Activated CD4-positive, alpha-beta T cell treated with anti-CD3 and anti-CD28 coated beads, Interleukin-2, Interleukin-4, amounts not matched to agents 100 ng/mL and 50 ng/mL, durations not matched to agents 16 hours and 8 hours (primary cell): Measurements from ENCODE around the gene LINGO4.

Source experiments
- DNase-seq: peaks from one replicate; pipeline ENCODE4 v3.0.0-alpha.2; 2020; ENCODE audit warnings: low spot score

Gene LINGO4

DNA sequence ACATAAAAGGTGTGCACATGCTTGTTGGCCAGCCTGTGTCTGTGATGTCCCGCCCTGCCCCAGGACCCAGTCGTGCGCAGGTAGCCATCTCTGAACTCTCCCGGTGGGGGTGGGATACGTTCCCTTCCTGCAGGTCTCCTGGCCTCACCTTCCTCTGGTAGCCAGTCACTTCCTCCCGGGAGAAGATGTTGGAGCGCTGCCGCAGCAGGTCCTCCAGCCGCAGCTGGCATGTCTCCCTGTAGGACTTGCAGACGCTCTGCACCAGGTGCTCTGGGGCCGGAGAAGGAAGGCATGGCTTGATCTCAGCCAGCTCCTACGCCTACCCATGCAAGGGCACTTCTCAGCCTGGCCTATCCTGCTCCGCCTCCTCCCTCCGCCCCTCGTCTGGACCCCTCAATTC is 9.2 kb upstream of the LINGO4 start:
- no peak for DNase-seq

DNA sequence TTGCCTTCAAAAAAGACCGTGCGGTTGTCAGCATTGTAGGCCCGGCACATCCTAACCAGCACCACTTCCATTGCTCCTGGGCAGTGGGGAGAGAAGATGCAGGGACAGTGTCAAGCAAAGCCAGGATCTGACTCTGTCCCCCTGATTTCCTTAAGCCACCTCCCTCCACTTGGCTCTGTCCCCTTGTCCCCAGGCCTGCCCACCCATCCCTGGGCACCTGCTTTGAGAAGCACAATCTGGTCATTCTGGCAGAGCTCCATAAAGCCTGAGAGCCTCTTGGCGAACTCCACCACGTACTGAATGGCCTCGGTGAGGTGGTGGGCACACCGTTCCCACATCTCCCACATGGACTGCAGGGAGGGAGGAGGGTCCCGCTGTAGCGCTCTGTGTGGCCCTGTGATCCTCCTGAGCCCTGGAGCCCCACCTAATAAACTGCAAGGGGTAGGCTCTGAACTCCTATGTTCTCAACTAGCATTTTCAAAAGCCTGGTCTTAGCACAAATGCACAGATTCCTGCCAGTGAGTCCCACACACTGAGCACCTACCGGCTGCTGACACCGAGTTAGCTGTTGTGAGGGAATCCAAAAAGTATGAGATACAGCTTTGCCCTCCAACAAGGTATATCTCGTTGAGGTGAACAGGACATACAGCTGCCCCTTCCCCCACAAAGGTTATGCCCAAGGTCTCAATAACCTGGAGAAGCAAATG is 8.2 kb upstream of the LINGO4 start:
- DNase-seq: no peak

- no peak for DNase-seq
These were observed 6.0 kb upstream of the LINGO4 start for GRCh38 chr1:151811181-151811580.

GRCh38 chr1:151809985-151810556 is 4.9 kb upstream of the LINGO4 start:
- DNase-seq: no peak

- DNase-seq: no peak
These were observed 4.2 kb upstream of the LINGO4 start for GRCh38 chr1:151809290-151809984.

DNA sequence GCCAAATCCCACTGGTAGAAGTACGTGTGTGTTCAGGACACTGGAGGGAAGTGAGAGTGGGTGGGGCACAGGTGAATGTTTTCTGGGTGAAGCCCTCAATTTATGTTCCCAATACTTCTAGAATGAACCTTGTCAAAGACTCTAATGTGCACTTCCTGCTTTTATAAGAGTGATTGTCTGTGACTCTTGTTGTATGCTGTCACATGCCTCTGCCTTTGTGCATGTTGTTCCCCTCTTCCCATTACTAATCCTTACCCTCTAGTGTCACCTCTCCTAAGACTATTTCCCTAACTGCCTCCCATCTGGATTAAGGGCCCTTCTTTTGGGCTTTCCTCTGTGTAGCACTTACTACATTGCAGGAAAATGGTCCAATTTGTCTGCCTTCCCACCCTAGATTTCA is 2.5 kb upstream of the LINGO4 start:
- no peak for DNase-seq

DNA sequence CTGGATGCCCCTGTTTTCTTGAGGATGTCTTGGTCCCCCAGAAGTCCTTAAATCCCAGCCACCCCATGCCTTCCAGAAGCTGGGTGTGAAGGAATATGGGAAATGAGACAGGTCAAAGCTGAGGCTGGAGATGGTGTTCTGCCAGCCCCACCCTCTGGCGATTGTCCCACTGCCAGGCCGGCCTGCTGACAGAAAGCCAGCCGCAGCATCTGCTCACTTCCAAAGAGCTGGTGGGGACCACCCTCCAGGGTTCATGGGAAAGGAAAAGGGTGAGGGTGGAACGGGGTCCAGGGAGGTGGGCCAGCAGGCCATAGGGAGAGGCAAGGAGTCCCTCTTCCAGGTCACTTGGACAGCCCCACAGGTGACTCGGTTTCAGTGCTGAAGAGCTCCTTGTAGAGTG is 1.9 kb upstream of the LINGO4 start:
- no peak for DNase-seq

DNA sequence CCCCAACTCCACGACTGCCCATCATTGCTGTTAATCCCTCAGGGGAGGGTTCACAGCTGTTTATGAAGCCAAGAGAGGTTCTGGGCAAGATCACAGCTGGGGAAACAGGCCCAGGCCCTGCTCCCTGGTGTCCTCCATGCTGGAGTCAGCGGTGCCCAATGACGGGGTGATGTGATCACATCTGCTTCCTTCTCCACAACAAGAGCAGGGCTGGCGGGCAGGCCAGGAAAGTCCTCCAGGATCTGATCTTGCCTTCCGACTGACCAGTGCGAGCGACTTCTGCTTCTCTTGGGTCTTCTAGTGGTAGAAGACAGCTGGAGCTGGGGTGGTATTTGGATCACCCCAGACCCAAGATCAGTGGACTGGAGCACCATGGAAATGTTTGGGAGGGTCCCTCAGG is 951 bp upstream of the LINGO4 start:
- DNase-seq: no peak

DNA sequence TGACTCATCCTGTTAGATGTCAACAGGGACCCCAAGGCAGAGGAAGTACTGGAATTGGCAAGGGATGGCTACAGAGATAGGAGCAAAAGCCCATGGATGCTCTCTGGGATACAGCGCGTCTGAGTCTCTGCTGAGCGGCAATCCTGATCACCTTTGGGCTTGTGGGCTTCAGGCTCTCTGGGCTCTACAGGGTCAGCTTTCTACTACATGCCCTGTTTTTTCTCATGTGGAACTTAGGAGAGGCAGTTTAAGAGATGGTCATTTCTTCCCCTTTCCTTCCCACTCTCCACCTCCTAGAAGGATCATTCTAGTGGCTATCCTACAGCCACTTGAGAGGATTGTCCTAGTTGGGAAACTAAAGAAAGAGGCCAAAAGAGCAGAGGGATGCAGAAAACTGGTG is 1.3 kb downstream of the LINGO4 start:
- no peak for DNase-seq

DNA sequence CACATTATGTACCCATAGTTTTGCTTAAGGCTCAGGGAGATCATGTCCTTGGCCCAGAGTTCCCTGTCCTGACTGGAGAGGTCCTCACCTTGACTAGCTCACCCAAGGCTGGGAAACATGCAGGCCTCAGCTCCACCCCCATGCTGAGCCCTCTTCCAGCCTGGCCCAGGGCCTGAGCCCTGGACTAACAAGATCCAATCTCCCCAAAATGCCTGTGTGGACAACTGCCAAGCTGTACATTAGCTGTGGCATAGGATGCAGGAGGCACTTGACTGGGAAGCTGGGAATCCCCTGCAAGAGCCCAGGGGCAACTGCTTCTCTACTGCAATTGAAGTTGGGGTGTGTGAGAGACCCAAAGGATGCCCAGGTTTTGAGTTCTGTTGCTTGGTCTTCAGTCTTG is 2.1 kb downstream of the LINGO4 start:
- no peak for DNase-seq

GRCh38 chr1:151802372-151802771 is 2.8 kb downstream of the LINGO4 start:
- DNase-seq: no peak

GRCh38 chr1:151801846-151802245 is 3.4 kb downstream of the LINGO4 start:
- DNase-seq: no peak

GRCh38 chr1:151801310-151801820 is 3.9 kb downstream of the LINGO4 start:
- DNase-seq: no peak

DNA sequence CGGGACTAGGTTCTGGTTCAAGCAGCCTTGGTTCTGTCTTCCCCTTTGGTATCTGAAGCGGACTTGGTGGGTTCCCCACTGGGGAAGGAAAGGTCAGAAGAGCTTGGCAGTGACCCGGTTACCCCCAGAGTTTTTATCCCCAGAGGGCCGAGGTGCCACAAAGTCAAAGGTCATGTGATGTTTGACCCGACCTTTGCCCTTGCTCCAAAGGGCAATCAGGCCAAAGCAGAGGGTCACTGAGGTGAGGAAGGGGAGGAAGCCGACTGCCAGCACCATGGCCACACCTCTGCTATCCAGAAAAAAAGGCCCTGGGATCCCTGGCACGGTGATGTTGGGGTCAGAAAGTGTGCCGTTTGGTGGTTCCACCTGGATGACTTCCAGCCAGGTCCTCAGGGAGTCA is 4.4 kb downstream of the LINGO4 start:
- DNase-seq: no peak

- no peak for DNase-seq
These were observed 5.8 kb downstream of the LINGO4 start for GRCh38 chr1:151799179-151800022.

DNA sequence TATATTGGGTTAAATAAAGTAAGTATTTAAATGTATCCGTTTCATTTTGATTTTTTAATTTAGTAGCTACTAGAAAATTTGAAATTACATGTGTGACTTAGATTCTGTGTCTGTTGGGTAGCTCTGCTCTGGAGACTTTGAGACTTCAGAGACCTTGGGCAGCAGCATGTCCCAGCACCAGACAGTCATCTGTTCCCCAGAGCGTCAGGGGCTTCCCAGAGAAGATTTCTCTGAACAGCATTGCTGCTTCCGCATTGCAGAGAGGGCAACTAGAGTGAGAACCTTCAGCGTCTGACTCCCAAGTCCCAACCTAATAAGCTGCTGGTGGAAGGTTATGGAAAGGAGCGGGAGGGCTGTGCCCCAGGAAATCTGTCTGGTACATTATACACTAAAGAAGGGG is 6.6 kb downstream of the LINGO4 start:
- no peak for DNase-seq

- DNase-seq: no peak
These were observed 14.1 kb downstream of the LINGO4 start for GRCh38 chr1:151790940-151791651.

DNA sequence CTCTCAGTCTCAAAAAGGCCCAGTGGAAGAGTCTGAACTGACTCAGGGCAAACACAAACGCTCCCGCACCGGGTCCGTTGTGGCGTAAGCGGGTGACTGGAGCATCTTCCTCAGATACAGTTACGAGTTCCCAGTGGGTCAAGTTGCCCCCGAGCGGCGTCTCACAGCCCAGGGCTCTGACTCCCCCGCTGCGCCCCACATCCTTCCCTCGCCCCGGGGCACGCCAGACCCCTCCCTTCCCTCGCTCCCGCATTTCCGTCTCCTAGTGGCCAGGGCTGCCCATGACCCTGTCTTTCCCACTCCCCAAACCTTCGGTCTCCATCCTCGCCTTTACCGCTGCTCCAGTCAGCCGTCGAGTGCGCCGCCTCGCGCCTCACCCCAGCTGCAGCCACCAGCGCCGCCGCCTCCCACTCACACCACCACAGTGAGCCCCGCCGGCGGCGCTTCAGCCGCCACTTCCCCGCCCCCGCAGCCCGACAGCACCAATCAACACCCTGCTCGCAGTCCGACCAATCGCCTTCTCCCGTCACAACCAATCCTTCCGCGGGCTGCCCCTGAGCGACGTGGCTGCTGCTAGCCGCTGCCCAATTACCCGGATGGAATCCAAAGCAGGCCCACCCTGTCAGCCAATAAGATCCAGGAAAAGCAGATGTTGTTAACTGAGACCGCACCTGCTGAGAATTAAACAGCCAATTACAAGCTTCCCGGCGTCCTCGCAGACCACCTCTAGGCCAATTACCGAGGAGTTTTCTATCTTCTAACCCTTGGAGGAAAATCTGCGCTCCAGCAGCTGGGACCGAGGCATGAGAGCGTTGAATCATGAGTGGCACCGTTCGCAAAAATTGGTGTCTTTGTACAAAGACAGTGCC is 14.9 kb downstream of the LINGO4 start, which contains the start of gene TDRKH:
Gene TDRKH, minus strand, starts transcription at position 430 of the 869 bp plus-strand sequence. CDS start 7,478 bp downstream, outside the sequence.
- DNase-seq: peak; percentile 100

- DNase-seq: no peak
These were observed 17.5 kb downstream of the LINGO4 start for GRCh38 chr1:151787689-151788088.

DNA sequence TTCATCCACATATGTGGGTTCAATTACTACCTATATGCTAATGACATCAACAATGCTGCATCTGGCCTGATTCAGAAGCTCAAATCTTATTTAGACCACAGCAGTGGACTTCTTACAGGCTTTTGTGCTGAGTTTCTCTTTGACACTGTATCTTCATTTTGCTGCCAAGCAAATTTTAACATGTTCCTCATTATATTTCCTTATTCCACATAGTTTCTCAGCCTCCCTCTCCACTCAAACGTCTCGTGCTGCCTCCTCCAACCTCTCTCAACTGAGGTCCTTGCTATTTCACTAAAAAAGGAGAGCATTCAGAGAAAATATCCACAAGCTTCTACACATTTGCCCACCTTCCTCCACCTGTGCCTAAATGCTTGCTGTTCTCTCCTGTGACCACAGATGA is 21.4 kb downstream of the LINGO4 start:
- DNase-seq: no peak

DNA sequence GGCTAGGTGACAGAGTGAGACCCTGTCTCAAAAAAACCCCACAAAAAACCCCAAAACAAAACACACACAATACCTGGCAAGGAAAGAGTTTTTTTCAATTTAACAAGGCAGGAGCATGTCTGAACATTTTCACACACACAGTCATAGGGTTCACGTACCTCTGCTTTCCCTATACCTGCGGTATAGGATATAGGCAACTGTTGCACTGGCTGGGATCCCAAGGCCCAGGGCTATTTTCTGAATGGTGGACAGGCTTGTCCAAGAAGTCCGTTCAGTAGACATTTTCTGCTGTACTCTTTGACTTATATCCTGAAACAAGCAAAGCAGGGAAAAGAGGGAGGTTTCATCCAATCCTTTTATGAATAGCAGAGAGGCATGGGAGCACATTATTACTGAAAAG is 22.5 kb downstream of the LINGO4 start:
- DNase-seq: no peak
